ENCODE measurements around the gene CRACR2B.
A peak's percentile ranks its signal among the peaks of the same experiment; 100 is the strongest.

Gene CRACR2B

DNA sequence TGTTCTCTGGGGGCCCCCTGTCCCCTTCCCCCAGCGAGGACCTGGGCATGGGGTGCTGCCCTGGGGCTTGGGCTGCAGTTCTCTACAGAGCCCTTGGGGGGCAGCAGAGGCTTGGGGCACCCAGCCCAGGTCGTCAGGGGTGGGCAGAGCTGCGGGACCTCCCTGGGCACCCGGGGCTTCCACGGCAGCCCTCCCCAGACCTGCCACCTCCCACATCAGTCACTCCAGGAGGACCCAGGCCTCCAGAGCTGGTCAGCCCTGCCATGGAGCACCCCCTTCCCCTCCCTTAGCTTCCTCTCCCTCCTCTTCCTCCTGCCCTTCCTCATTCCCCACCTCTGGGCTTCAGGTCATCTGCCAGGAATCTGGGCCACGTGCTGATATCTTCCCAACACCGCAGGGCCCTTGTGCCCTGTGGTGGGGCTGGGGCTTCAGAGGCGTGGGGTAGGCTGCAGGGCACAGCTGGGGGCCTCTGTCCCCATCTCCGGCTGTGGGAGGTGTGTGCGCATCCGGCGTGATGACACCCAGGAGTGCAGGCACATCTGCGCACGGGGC lies 20.7 kb downstream of the CRACR2B start:
- in situ Hi-C loops (cut with MboI; ENCODE audit: low sequenced_read_pairs, unreplicated experiment) = loop anchor here (10.0 kb wide), 1 partner anchor 206 kb away; no protein-coding TSS in a partner anchor
- peak; percentile 89 for TF ChIP-seq CTCF (IDR thresholded peaks at IDR 0.05; ENCODE audit: borderline replicate concordance, control extremely low read depth, extremely low read depth, insufficient read depth, missing control alignments)
- DNase-seq (ENCODE audit: low spot score) = peak; percentile 88

DNA sequence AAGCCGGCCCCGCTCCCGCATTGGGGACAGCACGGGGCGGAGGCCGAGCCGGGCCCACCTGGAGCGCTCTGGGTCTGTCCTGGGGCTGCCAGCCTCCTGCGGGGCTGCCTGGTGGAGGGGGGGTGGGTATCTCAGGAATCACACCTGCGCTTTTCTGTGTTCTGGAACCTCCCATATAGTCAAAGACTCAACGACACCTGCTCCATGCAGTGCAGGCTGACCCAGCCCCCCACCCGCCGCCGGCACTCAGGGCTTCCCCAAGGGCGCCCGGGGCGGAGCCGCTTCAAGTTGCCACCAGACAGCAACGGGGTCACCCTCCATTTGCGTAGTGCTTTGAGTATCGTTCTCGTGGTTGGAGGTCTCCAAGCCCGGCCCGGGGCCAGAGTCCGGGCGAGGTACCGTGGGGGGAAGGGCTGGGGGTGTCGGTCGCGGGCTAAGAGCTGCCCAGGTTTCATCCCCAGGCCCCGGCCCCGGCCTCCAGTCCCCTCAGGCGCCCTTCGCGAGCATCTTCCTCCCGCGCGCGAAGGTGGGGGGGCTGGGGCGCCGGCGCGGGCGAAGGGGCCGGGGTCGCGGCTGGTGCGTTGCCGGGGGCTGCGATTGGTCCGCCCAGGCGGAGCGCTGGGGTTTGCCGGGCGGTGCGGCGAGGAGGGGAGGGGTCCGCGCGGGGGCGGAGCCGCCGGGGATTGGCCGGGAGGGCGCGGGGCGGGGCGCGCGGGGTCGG lies 21.5 kb downstream of the CRACR2B start:
- TF ChIP-seq CTCF (IDR thresholded peaks at IDR 0.05; ENCODE audit: borderline replicate concordance, control extremely low read depth, extremely low read depth, insufficient read depth, missing control alignments) = no peak
- DNase-seq (ENCODE audit: low spot score) = peak; percentile 80
- in situ Hi-C loops (cut with MboI; ENCODE audit: low sequenced_read_pairs, unreplicated experiment) = loop anchor here (10.0 kb wide), 1 partner anchor 206 kb away; no protein-coding TSS in a partner anchor

DNA sequence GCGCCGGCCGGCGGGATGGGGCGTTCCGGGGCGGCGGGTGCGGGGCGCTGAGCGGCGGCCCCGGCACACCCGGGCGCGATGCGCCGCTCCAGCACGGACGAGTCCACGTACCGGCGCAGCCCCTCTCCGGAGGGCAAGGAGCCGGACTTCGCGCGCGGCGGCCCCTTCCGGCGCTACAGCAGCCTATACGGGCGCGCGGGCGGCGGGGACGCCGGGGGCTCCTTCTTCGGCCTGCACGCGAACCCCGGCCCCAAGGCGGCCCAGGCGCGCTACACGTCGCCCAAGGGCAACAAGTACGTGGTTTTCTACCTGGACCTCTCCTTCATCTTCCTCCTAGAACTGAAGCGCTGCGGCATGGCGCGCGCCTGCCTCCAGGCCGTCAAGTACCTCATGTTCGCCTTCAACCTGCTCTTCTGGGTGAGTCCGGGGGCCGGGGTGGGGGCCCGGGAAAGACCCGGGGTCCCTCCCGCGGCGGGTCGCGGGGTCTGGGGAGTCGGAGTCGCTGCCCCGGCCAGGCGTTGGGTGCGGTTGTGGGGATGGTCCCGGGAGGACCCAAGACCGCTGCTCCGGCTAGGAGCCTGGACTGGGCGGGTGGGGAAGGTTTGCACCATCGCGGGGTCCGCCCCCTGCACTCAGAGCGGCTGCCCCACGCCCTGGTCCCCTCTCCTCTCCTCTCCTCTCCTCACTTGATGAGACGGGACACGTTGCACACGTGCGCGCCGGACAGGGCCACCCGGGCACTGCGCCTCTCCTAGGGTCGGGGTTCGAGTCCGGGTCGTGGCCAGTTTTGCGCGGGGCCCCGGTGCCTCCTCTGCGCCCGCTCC lies 22.4 kb downstream of the CRACR2B start:
- in situ Hi-C loops (cut with MboI; ENCODE audit: low sequenced_read_pairs, unreplicated experiment) = loop anchor here (10.0 kb wide), 1 partner anchor 205 kb away; no protein-coding TSS in a partner anchor
- no peak for TF ChIP-seq CTCF (IDR thresholded peaks at IDR 0.05; ENCODE audit: borderline replicate concordance, control extremely low read depth, extremely low read depth, insufficient read depth, missing control alignments)
- DNase-seq (ENCODE audit: low spot score) = no peak

DNA sequence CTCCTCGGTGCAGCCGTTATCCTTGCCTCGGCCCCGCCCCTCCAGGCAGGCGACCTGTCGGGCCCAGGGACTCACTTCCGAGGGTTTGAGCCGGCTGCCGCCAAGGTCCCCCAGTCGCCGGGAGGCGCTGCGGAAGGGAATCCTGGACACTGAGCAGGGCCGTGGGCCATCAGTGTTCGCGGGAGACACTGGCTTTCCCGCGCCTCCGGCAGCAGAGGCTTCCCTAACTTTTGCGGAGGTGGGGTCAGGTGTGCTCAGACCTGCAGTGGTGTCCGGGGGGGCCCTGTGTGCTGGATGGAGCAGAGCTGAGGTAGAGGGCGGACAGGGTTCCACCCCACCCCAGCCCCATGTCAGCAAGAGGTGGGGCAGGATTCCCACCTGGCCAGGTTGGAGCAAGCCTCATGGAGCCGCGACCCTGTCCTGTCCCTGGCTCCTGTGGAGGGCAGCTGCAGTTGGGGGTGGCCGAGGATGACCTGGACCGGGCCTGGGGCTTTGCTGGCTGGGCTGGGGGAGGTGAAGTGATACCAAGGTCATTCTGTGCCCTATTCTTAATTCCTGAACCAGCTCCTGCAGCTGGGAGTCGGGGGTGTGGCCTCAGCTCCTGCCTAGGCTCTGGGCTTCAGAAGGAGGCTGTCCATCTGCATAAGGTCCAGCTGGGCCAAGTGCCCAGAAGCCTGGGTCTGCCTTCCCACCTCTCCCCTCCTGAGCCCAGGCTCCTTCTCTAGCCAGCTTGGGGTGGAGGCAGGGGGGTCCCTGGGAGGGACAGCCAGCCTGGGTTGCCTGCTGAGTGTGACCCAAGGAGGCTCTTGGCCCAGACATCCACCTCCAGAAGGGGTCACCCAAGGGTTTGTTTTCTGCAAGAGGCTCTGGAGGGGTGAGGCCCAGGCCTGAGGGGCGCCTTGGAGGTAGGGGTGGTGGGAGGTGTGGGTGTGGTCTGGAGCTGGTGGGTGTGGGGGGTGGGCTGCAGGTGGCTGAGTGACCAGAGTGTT lies 23.4 kb downstream of the CRACR2B start:
- peak; percentile 67 for DNase-seq (ENCODE audit: low spot score)
- TF ChIP-seq CTCF (IDR thresholded peaks at IDR 0.05; ENCODE audit: borderline replicate concordance, control extremely low read depth, extremely low read depth, insufficient read depth, missing control alignments) = no peak
- in situ Hi-C loops (cut with MboI; ENCODE audit: low sequenced_read_pairs, unreplicated experiment) = no loop called here

- TF ChIP-seq CTCF (IDR thresholded peaks at IDR 0.05; ENCODE audit: borderline replicate concordance, control extremely low read depth, extremely low read depth, insufficient read depth, missing control alignments) = no peak
- no peak for DNase-seq (ENCODE audit: low spot score)
- in situ Hi-C loops (cut with MboI; ENCODE audit: low sequenced_read_pairs, unreplicated experiment) = no loop called here
Measured at GRCh38 chr11:852762-853161, 25.0 kb downstream of the CRACR2B start.
